ENCODE data around the gene TUBA1C.
A peak's percentile ranks its signal among the peaks of the same experiment; 100 is the strongest.
"Not testable (repeated sequence)": the region's sequence is repeated elsewhere in the genome, so short reads cannot be mapped to it uniquely, and the experiment has no call there.

Gene TUBA1C

GRCh38 chr12:49314811-49315210 is 49.9 kb downstream of the TUBA1C start:
- DNase-seq = no peak

- DNase-seq = not testable (repeated sequence)
Measured at GRCh38 chr12:49317118-49317517, 52.2 kb downstream of the TUBA1C start.

GRCh38 chr12:49320411-49321103 is 55.7 kb downstream of the TUBA1C start:
- not testable (repeated sequence) for DNase-seq

GRCh38 chr12:49322367-49322707 is 57.5 kb downstream of the TUBA1C start:
- peak in 1 of 2 experiments; percentile 33 for DNase-seq

GRCh38 chr12:49322708-49323523 is 58.0 kb downstream of the TUBA1C start, which contains the start of gene TROAP:
TSS of gene TROAP (plus strand) at chr12:49323255. CDS start at chr12:49323609, 354 bp downstream.
- peak; percentile 97 to 98 for DNase-seq

- no peak for DNase-seq
Measured at GRCh38 chr12:49323524-49324097, 58.7 kb downstream of the TUBA1C start.

Measured in AML-193 (cell line).